Left kidney (tissue), 2 donors: ENCODE measurements around the gene MRPL33. TPM values are rescaled to one million over a fixed set of nuclear protein-coding genes. Genes with fewer than 3 reads are reported as not detected.

ENCODE experiments used
- DNase-seq: peaks from one replicate; pipeline ENCODE4 v3.0.0-alpha.2; 2013
- polyA plus RNA-seq: library from polyadenylated mRNA; unstranded; fragments of 120-200 nt; gene quantifications from one replicate; pipeline ENCODE4 v1.2.1, GENCODE V29; 2013; ENCODE audit not compliant: insufficient read length

Gene MRPL33
- polyA plus RNA-seq, 1 donor = 147 TPM

DNA sequence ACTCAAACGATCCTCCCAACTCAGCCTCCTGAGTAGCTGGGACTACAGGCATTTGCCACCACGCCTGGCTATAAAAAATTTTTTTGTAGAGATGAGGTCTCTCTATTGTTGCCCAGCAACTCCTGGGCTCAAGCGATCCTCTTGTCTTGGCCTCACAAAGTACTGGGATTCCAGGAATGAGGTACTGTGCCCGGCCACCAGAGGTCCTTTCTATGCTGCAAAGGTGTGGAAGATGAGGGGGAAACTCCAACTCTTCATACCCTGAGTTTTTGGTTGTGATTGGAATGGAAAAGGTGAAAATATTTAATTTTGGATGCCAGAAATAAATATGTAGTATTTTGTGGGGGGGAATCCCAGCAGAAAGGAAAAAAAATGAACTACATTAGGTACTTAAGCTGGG is 36.0 kb downstream of the MRPL33 start:
- no peak for DNase-seq

DNA sequence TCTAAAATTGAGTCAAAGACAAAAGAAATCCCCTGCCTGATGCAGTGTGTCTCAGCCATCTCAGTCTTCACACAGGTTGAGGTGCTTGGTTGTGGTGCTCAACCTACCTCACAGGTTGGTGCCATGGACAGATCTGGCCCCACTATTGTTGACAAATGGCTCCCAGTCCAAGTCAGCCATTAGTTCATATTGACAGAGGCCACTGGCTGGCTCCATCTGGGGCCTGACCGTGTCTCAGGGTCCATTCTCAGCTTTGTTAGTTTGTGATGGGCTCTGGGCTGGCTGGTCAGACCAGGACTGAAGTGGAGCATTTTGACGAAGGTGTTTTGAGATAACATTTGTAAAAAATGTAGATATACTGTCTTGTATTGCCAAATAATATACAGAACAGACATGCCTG is 36.9 kb downstream of the MRPL33 start:
- DNase-seq = no peak

DNA sequence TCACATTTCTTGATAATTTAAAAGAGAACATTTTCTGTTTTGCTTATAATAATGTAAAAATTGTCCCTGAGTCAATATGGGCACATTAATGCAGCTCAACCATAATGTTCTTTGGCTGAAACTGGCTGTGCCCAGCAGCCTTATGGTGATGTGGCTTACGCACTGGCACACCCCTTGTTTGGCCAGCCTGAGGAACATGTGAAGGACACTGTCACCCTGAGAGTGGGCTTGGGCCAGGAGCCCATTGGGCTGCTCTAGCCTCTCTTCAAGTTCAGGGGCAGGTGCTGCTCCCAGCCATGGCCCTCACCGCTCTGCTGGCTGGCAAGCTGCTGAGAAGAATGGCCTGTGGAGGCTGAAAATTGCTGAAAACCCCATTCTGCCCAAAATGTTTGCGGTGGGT is 37.5 kb downstream of the MRPL33 start:
- DNase-seq = no peak

DNA sequence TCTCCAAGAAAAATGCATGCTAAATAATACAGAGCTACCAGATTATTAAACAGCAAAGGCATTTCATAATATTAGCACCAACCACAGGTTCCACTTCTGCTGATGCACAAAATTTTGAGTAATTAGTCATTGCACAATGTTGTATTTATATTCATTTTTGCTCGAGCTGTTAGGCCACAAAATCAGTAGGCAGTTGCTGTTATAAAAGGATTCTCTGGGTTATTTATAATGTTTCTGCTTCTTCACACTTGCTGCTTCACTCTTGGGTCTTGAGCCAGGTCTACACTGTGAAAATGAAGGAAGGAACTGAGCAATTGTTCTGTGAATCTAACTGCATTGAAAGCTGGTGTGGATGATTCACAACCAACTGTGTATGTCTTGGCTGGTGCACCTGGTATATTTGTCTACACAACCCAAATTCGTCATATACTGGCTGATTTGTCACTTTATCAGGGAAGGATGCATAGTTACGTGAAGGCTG is 38.3 kb downstream of the MRPL33 start:
- no peak for DNase-seq

DNA sequence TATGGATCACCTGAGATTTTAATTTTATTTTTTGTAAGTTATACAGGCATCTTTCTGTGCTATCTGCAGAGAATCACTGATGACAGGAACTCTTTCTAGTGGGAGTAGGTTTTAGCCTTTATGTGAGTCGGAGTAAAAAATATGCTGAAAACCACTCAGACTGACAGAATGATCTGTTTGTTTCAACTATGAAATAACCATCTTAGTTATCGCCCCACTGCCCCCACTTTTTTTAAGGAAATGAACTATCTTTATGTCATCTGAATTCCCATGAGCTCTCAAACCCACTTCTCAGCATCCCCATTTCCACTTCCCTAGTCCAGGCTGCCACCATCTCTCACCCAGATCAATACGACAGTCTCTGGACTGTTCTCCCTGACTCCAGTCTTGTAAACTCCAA is 38.9 kb downstream of the MRPL33 start:
- DNase-seq = no peak

DNA sequence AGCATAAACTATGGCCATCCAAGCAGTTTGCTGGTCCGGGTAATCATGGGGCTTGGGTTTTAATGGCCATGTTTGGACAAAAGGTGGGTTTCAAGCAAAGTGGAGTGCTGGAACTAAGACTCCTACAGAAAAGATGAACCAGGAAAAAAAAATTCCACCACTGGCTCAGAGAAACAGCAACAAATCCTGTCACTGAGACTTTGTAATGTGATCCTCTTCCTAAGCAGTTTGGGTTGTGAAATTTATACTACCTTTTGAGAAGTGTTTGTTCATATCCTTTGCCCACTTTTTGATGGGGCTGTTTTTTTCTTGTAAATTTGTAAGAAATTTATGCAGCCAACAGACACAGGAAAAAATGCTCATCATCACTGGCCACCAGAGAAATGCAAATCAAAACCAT is 40.2 kb downstream of the MRPL33 start:
- no peak for DNase-seq

DNA sequence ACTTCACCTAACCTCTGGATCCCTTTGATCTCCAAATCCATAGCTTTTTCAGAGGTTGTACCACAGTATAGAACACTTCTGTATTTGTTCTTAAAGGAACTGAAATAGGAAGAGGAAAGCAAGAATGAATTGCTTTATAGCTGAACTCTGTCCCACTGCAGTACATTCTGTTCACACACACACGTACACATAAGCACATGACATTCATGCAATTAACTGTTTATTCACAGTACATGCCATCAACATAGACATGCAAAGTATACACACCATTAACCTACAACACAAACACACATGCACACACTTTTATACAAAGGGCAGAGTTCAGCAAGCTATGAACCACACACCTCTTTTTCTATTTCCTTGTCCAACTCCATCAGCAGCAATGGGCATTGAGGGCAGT is 43.2 kb downstream of the MRPL33 start:
- no peak for DNase-seq

DNA sequence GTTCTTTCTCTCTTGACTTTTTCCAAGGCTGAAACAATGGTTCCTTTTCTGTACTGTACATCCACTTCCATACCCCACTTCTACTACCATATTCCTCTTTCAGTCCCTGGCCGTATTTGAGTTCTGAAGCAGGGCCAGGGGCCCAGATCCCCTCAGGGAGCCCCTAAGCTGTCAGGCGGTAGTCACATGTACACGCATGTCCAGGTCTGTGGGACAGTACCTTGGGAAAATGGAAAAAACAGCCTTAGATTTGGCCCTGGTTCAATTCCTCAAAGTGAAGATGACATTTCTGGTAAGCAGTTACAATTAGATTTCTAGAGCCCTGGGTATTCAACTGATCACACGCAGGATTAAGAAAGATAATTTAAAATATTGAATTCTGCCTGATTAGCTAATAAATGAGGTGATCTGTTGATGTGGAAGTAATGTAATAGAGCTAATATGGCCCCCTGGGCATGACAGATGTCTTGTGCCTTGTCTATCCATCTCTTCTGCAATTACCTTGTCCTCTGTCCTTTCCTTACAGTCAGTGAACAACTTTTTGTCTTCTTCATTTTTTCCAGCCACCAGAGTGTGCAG is 44.4 kb downstream of the MRPL33 start:
- DNase-seq = no peak

DNA sequence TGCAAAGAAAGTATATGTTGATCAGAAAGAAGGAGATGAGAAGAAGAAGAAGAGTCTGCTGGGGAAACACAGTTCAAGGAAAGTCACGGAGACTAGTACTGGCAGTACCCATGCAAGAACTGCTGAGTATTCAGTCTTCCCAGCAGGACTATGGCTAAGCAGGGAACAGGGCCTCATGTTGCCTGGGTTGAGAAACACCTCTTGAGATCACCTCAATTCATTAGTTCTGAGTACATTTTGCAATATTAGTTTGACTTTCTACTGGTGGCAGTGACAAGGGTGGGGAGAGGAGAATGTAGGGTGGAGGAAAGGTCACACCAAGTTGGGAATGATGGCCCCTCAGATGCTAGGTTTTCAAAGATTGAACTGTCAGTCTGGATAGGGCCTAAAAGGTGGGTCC is 50.5 kb downstream of the MRPL33 start:
- DNase-seq = no peak

DNA sequence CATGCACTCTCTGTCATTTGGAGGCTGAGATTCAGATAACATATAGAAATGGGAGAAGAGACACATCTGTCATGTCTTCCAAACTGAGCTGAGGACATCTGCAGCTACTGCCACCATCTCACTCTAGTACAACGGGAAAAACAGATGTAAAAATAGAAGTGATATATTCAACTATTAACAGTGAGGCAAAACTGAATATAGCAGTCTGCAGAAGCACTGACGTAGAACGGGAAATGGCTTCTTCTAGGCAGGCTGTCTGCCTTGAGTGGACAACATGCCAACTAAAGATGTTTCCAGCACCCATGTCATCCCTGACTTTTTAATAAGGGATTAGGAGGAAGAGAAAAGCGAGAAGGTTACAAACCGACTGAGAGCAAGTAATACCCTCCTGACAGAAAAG is 51.6 kb downstream of the MRPL33 start:
- no peak for DNase-seq

DNA sequence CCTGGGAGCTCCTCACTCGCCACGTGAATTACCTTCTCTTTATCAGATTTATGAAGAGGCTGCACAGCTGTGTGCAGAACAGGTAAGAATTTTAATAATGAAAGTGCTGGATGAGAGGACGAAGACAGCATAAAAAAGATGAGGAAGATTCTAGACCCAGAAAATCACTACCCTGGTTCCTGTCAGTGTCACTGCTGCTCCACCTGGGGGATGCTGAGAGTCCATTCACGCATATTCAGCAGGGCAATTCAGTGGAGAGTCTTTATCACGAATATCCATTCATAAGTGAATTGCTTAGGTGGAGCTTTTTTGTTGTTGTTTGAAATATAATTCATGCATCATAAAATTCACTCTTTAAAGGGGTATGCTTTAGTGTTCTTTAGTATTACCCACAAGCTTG is 52.0 kb downstream of the MRPL33 start:
- no peak for DNase-seq

DNA sequence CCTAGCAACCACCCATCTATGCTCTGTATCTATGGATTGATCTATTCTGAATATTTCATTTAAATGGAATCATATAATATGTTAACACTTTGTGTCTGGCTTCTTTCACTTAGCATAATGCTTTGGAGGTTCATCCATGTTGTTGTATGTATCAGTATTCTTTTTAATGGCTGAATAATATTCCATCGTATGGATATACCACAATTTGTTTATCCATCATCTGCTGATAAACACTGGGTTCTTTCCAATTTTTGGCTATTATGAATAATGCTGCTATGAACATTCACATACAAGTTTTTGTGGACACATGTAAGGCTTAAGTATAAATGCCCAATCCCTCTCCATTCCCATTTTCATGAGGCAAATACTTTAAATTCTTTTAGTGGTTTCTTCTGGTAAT is 52.9 kb downstream of the MRPL33 start:
- DNase-seq = no peak

DNA sequence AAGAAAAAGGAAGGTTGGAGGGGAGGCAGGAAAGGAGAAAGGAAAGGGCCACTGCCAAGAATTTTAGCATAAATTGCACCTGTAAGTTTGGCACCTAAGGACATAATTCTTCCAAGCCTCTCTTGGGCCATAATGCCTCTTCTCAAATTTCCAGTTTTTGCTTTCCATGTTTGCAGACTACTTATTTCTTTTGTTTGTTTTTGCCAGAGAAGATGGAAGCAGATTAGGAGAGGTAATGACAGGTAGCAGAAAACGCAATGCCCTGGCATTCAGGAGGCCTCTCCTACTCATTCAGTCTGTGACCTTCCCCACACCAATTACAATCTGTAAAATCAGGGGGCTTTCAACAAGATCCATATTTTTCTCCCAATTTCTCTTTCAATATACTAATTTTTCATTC is 56.8 kb downstream of the MRPL33 start:
- DNase-seq = no peak

Other genes starting within 250 kb of the MRPL33 start
- 90.0 TPM for gene ZNF512, start 188.7 kb upstream of the MRPL33 start, polyA plus RNA-seq
- gene CCDC121, start 142.7 kb upstream of the MRPL33 start, polyA plus RNA-seq = 12.0 TPM
- gene GPN1, start 142.7 kb upstream of the MRPL33 start, polyA plus RNA-seq = 64.5 TPM
- 72.3 TPM for gene SUPT7L, start 108.1 kb upstream of the MRPL33 start, polyA plus RNA-seq
- 40.4 TPM for gene SLC4A1AP, start 107.8 kb upstream of the MRPL33 start, polyA plus RNA-seq
- 6.7 TPM for gene RBKS, start 118.7 kb downstream of the MRPL33 start, polyA plus RNA-seq
- gene BABAM2, start 119.0 kb downstream of the MRPL33 start, polyA plus RNA-seq = 55.7 TPM